Amygdala (tissue), 56 donors: Measurements from ENCODE around the gene SPOCK1.

Experiments
- DNase-seq, 56 donors: peaks; one replicate each; lab custom pipeline; 2025; lab: John Stamatoyannopoulos, UW

Gene SPOCK1

GRCh38 chr5:136926073-136926472, 573.1 kb downstream of the SPOCK1 start:
- no peak for DNase-seq
